Activated CD8-positive, alpha-beta memory T cell treated with anti-CD3 and anti-CD28 coated beads for 1 hour (primary cell): ENCODE data around the gene TMEM108.

Experiments
- DNase-seq, 2 donors: peaks; one replicate each; pipeline ENCODE4 v3.0.0-alpha.2; 2020; ENCODE audit warnings: low read depth in 1 of 2; ENCODE audit errors: extremely low read depth in 1 of 2

The TMEM108 gene

DNA sequence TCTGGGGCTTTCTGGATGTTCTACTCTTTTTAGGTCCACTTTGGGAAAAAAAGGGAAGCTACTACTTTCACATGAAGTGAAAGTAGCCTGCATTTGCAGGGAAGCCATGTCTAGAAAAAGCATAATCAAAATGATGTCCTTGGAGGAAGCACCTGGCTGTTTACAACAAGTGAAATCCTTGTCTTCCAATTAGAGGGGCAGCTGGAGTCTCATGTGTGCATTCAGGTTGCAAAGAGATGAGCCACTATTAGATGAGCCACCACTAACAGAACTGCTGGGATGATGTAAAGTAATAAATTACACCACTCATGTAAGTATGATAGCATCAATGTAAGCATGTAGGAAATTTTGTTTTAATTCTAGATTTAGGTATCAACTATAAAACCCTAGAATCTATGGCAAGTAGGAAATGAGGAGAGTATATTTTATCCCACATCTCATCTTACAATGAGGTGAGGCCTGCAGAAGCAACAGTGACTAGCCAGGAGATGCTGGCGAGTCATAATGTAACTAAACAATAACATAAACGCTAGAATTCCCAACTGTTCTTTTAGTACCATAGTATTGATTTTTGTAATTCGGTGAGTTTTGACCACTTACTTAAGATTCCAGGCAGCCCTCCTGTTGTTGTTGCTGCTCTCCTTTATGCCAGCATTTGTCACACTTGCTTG is 75.9 kb downstream of the TMEM108 start:
- no peak for DNase-seq

DNA sequence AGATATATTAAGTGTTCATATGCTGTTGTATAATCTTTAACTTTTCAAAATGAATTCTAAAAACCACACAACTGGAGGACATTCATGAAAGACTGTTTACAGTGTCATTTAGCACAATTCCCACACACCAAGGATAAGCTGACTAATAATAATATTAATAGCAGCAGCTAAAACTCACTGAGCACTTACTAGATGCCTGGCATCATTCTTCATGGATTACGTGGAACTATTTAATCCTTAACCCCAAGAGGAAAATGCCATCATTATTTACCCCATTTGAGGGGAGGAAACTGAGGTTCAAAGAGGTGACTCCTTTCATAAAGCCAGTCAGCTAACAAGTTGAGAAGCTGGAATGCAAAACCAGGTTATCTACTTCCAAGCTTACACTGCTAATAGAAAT is 77.0 kb downstream of the TMEM108 start:
- DNase-seq: no peak

DNA sequence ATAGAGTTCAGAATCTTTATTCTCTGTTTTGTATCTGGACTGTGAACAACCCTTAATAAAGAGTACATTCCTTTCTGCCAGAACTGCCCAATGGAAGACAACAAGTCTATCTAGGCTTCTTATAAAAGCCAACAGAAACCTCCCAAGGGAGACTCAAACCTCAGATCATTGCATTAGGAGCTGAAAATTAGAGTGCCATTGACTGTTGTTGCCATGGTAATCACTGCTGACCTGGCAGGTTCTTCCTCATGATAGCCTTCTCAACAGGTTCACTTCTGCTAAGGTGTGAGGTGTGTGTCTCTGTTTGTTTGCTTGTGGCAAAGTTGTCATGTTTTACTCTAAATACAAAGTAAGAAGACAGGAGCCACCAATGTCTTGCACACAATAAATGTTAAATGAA is 79.2 kb downstream of the TMEM108 start:
- DNase-seq: no peak

DNA sequence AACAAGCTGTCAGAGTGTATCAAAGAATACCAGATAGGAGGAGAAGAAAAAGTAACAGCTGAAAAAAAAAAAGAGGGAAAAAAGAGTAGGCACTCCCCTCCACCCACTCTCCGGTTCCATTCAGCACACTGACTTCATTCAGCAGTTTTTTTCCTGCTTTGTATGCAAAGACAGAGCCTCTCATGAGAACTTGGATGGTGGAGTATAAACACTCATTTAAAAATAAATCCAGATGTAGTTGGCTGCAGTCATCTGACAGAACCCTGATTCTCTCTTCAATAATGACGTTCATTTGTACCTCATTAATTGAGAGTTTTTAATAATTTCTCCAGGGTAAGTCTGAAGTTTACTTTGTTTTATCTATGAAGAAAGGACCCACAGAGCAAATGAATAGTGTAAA is 81.0 kb downstream of the TMEM108 start:
- DNase-seq: no peak

DNA sequence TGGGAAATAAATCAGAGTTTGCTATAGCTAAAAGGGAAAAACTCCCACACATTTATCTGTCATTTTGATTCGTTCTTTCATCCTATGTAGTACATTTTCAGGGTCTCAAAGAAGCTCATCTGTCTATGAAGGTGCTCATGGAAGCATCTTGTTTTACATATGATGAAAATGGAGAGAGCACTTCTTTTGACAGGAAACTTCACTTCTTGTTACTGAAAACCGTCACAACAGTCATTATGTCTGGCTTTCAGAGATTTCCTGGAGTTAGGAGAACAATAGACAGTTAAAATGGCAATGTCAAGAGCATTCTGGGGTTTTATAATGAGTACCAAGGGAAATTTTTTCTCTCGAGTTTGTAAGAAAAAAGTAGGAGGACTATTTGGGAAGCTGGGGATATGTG is 83.3 kb downstream of the TMEM108 start:
- DNase-seq: no peak

DNA sequence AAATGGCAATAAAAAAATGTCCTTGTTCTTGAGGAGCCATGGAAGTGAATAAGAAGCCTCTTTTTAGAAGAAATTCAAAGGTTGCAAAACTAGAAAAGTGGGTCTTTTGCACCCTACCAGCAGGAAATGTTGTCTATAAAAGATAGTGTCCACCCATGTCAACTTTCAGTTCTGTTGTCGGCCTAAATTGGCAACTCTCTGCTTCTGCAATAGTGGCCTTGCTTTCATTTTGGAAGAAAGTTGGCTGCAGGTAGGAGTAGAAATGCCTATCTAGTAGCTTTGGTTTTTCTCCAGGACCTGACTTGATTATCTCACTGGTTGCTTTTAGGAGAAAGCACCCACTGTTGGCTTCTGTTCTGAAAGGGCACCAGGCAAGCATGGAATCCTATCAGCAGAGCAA is 85.4 kb downstream of the TMEM108 start:
- DNase-seq: no peak

DNA sequence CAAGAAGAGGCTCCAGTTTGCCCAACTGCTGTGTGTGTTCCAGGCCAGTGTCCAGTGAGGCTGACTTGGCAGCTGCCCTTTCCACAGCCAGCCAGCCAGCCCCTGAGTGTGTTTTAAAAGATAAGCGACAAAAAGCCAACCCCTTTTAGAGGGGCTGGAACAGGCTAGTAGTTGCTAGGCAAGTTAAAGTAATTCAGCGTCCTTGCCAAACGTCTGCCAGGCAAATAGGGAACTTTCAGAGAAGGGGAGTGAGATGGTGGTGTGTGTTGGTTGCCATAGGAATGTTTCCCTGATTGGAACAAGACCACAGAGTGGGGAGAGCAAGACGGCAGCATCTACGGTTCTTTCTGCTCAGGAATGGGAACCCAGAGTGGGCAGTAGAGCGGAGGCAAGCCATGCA is 86.3 kb downstream of the TMEM108 start:
- DNase-seq: no peak

DNA sequence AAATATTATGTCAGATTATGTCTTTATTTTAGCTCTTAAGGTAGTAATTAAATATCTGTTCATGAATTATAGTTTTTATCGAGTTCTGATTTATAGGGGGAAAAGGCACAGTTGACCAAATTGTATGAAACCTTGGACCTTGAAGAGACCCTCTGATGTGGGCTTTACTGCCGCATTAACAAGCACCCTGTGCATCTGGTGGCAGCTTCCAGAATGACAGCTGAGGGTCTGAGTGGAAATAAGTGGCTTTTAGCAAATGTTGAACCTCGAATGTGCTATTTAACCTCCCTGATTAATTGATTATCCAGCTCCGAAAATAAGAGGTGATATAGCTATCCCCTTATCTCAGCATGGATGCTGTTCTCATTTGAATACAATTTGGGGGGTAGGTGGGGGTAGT is 87.0 kb downstream of the TMEM108 start:
- DNase-seq: no peak

DNA sequence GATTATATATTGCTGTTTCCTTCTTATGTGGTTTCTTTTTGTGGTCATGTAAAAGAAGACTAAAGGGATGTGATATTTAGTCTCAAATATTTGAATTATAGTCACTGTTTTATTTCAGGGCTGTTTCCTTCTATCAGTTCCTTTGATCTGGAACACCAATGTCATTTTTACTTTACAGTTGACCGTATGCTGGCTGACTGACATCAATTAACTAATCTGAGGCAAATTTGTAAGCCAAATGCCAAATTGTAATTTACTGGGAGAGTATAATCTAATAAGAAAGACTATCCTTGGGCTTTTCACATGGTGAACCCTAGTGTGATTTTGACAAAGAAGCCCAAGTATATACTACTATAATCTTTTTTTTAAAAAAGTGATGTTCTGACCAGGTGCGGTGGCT is 87.6 kb downstream of the TMEM108 start:
- DNase-seq: no peak

DNA sequence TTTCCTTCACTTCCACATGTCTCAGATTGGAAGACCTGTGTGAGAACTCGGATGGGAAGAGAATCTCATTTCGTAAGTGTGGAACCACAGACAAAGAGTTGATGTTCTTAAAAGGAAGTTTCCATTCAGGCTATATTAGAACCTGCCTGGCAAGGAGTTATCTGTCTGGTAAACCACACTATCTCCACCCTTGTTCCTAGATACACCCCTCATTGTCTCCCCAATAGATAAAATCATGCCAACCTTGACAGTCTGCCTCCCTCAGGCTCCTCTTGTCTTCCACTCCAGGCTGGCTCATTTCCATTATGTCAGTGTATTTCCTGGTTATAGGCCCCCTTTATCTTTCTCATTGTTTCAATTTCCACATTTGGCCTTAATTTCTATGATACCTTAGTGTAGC is 89.2 kb downstream of the TMEM108 start:
- DNase-seq: no peak

DNA sequence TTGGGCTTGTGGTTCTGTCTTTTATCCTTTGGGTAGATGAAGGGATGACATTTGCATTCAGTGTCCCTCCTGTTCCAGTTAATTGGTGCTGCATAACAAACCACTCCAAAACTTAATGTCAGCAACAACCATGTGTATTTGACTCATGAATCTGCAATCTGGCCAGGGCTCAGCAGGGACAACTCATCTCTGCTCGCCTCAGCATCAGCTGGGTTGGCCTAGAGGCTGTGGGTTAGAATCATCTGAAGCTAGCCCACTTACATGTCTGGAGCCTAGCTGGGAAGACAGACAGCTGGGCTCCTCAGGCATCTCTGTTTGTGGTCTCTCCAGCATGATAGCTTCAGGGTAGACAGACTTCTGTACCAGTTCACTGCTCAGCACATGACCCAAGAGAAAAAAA is 92.0 kb downstream of the TMEM108 start:
- no peak for DNase-seq

DNA sequence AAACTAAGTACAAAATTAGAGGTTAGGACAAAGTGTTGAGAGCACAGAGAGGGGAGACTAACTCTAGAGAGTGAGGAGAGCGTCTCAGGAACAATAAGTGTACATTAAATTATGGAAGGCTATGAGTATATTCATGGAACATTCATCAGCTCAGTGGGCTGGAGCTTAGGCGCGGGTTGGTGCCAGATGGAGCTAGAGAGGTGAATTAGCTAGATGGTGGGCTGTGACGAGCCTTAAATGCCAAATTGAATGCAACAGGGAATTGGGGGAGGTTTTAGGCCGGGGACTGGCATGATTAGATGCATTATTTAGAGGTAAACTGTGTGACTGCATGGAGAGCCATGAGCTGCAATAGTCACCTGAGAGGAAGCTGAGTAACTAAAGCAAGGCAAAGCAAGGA is 97.1 kb downstream of the TMEM108 start:
- DNase-seq: no peak

DNA sequence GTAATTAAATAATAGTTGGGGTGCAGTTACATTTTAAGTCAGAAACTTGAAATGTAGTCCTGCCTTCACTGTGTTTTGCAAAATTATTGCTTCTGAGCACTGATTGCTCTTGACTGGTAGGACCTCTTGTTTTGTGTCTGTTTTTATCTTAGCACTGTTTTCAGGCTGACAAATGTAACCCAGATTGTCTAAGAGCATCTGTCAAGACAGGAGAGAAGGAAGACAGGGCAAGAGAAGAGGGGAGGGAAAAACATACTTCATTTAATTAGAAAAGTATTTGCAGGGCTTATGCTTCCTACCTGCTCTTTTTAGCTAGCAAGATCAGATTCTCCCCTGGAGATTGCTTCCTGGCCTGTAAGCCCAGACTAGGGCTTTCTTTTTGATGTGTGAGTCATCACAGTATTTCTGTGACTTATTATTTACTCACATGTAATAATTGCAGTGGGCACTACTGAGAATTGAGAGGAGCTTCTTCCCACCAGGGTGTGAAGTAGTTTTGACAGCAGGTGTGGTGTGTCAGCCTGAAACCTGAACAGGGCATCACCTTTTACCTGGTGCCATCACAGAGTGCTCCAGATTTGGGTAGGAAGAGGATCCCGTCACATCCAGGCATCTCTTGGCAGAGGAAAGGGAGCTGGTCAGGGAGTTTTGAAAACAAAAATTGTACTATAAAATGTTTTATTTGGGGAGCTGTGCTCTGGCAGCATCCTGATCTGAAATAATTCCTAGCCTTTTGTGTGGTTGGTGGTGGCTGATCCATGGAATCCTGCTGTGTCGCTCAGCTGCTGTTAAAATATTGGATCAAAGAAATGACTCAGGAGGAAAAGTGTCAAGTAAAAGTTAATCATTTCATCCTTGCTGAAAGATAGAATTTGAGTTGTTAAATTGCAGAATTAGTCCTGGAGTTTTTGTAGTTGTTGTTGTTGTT is 98.2 kb downstream of the TMEM108 start:
- no peak for DNase-seq

DNA sequence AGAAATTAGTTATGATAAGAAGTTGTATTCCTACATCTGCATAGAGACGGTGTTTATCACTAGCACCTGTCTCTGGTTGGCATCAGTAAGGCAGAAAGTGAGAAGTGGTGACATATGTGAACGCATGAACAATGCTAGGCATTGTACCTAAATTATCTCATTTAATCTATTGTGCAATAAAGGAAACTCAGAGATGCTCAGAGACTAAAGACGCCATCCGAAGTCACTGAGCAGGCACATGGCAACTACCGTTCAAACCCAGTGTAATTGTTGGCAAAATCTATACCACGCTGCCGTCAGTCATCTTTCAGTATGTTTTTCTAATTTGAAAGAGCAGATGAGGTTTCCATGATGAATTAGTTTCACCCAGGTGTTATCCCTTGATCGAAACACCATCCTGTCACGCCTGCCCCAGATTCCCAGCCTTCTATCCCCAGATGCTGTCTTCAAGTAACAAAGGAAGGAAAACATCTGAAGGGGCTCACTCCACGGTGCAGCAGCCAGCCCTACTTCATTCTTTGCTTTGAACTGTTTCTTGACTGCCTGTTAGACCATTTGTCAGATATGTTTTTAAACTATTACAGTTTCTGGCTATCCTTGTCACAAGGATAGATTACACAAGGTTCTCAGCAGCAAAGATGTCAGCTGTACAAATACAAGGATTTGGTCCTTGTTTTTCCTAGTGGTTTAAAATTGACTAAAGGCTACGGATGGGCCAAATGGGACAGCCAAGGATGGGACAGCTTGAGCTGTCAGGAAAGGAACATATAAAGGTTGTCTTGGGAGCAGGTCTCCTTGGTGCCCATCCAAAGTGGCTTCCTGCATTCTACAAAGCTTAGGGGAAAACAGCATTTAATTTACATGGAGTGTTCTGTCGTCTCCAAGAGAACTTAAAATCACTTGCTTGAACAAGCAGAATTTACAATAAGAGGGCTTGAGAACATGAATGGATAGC is 99.1 kb downstream of the TMEM108 start:
- DNase-seq: no peak

DNA sequence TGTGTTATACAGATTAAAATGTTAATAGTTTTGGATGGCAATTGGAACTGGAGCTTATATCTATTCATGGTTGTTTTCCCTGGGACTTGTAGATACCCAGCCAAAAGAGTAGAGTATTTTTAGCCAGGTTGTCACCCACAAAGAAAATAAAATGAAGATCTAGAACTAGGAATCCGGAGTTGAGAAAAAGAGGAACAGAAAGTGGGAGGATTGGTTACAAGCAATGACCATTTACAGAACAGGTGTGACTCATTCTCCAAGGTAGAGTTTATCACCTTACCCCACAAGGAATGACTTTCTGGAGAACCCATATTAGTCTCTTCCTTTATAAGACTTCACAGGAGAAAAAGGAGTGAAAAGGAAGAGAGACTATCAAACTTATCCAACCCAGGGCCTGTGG is 99.8 kb downstream of the TMEM108 start:
- DNase-seq: no peak

DNA sequence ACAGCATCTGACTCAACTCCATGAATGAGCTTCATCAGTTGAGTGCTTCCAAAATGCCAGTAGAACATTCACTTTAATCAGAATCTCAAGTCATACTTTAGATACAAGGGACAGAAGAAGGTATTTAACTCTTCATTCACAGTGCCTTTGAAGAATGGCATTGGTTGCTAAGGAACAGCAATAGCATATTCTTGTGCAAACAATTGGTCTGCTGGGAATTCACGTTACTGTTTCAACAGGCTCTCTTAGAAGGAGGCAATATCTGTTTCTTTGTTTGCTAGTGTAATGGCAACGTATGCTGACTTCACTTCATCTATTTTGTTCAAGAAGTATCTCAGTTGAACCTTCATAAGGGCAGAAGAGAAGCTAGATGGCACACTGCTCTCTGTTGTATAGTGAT is 113.9 kb downstream of the TMEM108 start:
- no peak for DNase-seq

DNA sequence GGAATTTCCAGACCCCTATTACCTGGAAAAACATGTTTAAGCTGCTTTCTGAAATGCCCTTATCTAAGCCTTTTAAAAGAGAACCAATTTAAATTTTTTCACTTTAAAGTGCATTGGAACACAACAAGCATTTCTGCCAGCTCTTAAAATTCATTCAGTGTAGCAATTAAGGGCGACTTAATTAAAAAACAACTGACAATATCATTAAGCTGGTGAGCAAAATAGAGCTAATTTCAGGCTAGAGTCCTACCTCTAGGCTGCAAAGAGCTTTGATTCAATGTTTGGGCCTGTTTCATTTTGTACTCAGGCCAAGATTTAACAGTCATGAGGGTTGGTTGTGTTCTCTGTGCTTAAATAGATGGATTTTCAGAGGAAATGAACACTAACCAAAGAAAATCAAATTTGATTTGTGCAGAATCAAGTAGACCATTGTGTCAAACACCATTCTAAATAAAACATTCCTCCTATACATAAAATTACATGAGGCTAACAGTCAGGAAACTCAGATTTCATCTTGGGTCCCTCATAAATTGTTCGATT is 114.6 kb downstream of the TMEM108 start:
- no peak for DNase-seq

DNA sequence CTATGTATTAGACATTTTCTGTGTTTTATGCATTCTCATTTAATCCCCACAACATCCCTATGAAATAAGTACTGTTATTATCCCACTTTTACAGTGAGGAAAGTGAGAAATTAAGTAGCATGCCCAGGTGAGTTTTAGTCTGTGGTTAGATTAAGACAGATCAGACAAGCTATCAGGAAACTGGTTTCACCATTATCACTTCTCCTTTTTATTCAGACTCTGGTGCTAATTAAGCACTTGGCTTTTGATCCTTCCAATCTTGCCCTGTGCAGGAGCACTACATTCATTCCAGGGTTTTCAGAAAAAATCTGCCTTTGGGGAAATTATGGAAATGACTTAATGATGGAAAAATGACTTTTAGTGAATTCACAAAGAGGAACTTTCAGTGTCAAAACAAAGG is 115.2 kb downstream of the TMEM108 start:
- DNase-seq: no peak

DNA sequence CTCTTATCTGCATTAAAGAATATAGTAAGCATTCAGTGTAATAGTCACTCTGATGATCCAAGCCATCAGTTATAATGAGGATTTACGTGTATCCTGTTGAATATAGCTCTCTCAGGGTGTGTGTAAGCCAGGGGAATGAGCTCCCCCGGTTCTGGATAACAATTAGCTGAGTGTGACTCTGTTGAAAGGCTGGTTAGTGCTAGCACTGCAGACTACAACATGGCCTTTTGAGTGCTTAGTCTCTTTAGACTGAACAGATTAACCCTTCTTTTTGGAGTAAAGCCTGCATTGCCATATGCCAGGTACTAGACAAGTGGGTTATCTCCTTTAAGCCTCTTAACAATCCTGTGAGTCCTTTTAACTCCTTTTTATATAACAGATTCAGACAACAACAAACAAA is 119.5 kb downstream of the TMEM108 start:
- no peak for DNase-seq

DNA sequence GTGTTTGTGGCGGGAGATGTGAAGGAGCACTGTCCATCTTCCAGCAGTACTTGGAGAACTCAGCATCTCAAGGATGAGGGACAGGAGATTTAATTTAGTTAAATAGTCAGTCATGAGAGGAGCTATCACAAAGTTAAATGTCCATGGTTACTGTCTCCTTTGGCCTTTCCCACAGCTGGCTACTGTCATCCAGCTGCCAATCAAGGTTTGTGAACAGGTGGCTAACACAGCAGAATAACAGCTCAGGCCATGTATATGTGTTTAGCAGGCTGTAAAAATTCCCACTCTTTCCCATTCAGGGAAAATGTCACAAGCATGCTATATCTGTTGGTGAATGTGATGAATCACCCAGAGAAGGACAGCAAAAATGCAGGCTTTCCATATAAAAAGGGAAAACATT is 120.5 kb downstream of the TMEM108 start:
- DNase-seq: no peak
